Hepatocyte (in vitro differentiated cells): Measurements from ENCODE around the gene KNCN. TPM values are rescaled to one million over a fixed set of nuclear protein-coding genes. Genes with fewer than 3 reads are reported as not detected.

Experiments used
- DNase-seq: peaks from one replicate; pipeline ENCODE4 v3.0.0-alpha.2; 2016; ENCODE audit warnings: low spot score
- H2AFZ ChIP-seq: fragments of 200-600 bp; sonication (generic); 2 replicates; pipeline ENCODE4 v1.6.0; 2016; ENCODE audit warnings: antibody characterized with exemption, mild to moderate bottlenecking
- H3K27ac ChIP-seq: fragments of 200-600 bp; sonication (generic); 2 replicates; pipeline ENCODE4 v1.5.1; 2016; ENCODE audit warnings: mild to moderate bottlenecking
- H3K27me3 ChIP-seq: fragments of 200-600 bp; sonication (generic); 2 replicates; pipeline ENCODE4 v1.6.1; 2016
- H3K36me3 ChIP-seq: fragments of 200-600 bp; sonication (generic); replicated peaks from 2 replicates; pipeline ENCODE4 v1.5.1; 2016; ENCODE audit warnings: low read depth; ENCODE audit not compliant: insufficient read depth
- H3K4me1 ChIP-seq: fragments of 200-600 bp; sonication (generic); 2 replicates; pipeline ENCODE4 v1.5.1; 2016; ENCODE audit warnings: mild to moderate bottlenecking, moderate library complexity; ENCODE audit not compliant: insufficient read depth
- H3K4me2 ChIP-seq: fragments of 200-600 bp; sonication (generic); 2 replicates; pipeline ENCODE4 v1.6.0; 2016
- H3K4me3 ChIP-seq: fragments of 200-600 bp; sonication (generic); 2 replicates; pipeline ENCODE4 v1.5.1; 2016; ENCODE audit warnings: mild to moderate bottlenecking
- H3K79me2 ChIP-seq: fragments of 200-600 bp; sonication (generic); 2 replicates; pipeline ENCODE4 v1.6.0; 2017; ENCODE audit warnings: mild to moderate bottlenecking
- H3K9me2 ChIP-seq: fragments of 200-600 bp; sonication (generic); replicated peaks from 2 replicates; pipeline ENCODE4 v1.6.0; 2017; ENCODE audit warnings: mild to moderate bottlenecking; ENCODE audit not compliant: insufficient read depth
- H3K9me3 ChIP-seq: fragments of 200-600 bp; sonication (generic); 2 replicates; pipeline ENCODE4 v1.5.1; 2016; ENCODE audit warnings: low read depth, mild to moderate bottlenecking
- H4K20me1 ChIP-seq: fragments of 200-600 bp; sonication (generic); 2 replicates; pipeline ENCODE4 v1.6.0; 2016; ENCODE audit warnings: mild to moderate bottlenecking; ENCODE audit not compliant: insufficient read depth, poor library complexity, severe bottlenecking
- CTCF ChIP-seq: fragments of 200-600 bp; sonication (generic); IDR thresholded peaks from 2 replicates; pipeline ENCODE4 v1.5.1; 2016; ENCODE audit warnings: antibody characterized with exemption, mild to moderate bottlenecking; ENCODE audit not compliant: poor library complexity
- EZH2 ChIP-seq: fragments of 200-600 bp; sonication (generic); IDR thresholded peaks from 2 replicates; pipeline ENCODE4 v1.6.1; 2016; ENCODE audit warnings: antibody characterized with exemption, mild to moderate bottlenecking, borderline replicate concordance
- EZH2phosphoT487 ChIP-seq: fragments of 200-600 bp; sonication (generic); IDR thresholded peaks from one replicate; pipeline ENCODE4 v1.6.1; 2018; ENCODE audit warnings: antibody characterized with exemption, mild to moderate bottlenecking, low read depth, moderate library complexity; ENCODE audit not compliant: unreplicated experiment, severe bottlenecking
- WGBS: methylation state at CpG from one replicate; pipeline ENCODE4 v1.1.6; 2016; ENCODE audit warnings: low lambda C conversion rate; ENCODE audit errors: missing lambda C conversion rate; 5-methylcytosine and 5-hydroxymethylcytosine counted together
- polyA plus RNA-seq: library from polyadenylated mRNA; unstranded; fragments of >200 nt; fragmentation: Nextera tagmentation; extraction: Ambion mirVana; gene quantifications from 2 replicates; pipeline ENCODE4 v1.2.1, GENCODE V29; 2016
- total RNA-seq: library from RNA; depleted of rRNA; stranded (reverse); fragments of >200 nt; gene quantifications from 2 replicates; pipeline ENCODE4 v1.2.3, GENCODE V29; 2014

Gene KNCN
- total and polyA plus RNA-seq, 2 experiments from 2014 or later, result not detected

GRCh38 chr1:46522184-46522968 is 29.1 kb downstream of the KNCN start:
- H3K4me3 ChIP-seq, result no peak overlapping the region
- no peak overlapping the region for H2AFZ ChIP-seq
- peaks cover 20% of the 10 kb centered on the region for H3K4me1 ChIP-seq
- no peaks in the 10 kb centered on the region for H3K9me2 ChIP-seq
- H3K9me3 ChIP-seq, result no peaks in the 10 kb centered on the region
- no peak for TF ChIP-seq EZH2phosphoT487
- no peak for TF ChIP-seq EZH2
- TF ChIP-seq CTCF, result no peak
- DNase-seq, result peak; percentile 49
- no peaks in the 10 kb centered on the region for H3K36me3 ChIP-seq
- no peak overlapping the region for H3K27ac ChIP-seq
- no peak overlapping the region for H3K4me2 ChIP-seq
- 50% methylated on average over 12 of the region's 16 CpGs for WGBS
- no peaks in the 10 kb centered on the region for H3K79me2 ChIP-seq
- H4K20me1 ChIP-seq, result no peaks in the 10 kb centered on the region
- peaks cover 36% of the 10 kb centered on the region for H3K27me3 ChIP-seq

GRCh38 chr1:46521414-46521813 is 30.0 kb downstream of the KNCN start:
- TF ChIP-seq EZH2phosphoT487, result no peak
- TF ChIP-seq EZH2, result no peak
- no peak for TF ChIP-seq CTCF
- H3K9me2 ChIP-seq, result no peaks in the 10 kb centered on the region
- H3K27ac ChIP-seq, result no peak overlapping the region
- no peaks in the 10 kb centered on the region for H3K79me2 ChIP-seq
- no peaks in the 10 kb centered on the region for H3K36me3 ChIP-seq
- no peaks in the 10 kb centered on the region for H4K20me1 ChIP-seq
- no peak for DNase-seq
- no peak overlapping the region for H3K4me2 ChIP-seq
- no peak overlapping the region for H2AFZ ChIP-seq
- H3K4me1 ChIP-seq, result peaks cover 20% of the 10 kb centered on the region
- no peak overlapping the region for H3K4me3 ChIP-seq
- WGBS, result 75% methylated on average over 2 of the region's 2 CpGs
- peaks cover 26% of the 10 kb centered on the region for H3K27me3 ChIP-seq
- H3K9me3 ChIP-seq, result no peaks in the 10 kb centered on the region

- Histone ChIP-seq H3K9me2 (no peaks in the 10 kb centered on the region), H2AFZ (no peak overlapping the region), H3K4me1 (peaks cover 20% of the 10 kb centered on the region), H3K4me3 (no peak overlapping the region), H3K27me3 (peaks cover 15% of the 10 kb centered on the region), H3K4me2 (peak overlapping the region; percentile 46), H3K27ac (no peak overlapping the region), H3K9me3 (no peaks in the 10 kb centered on the region), H4K20me1 (no peaks in the 10 kb centered on the region), H3K36me3 (no peaks in the 10 kb centered on the region), H3K79me2 (no peaks in the 10 kb centered on the region)
- TF ChIP-seq EZH2 (no peak), EZH2phosphoT487 (no peak), CTCF (no peak)
- peak; percentile 74 for DNase-seq
- WGBS, result 25% methylated on average over 15 of the region's 15 CpGs
Measured at GRCh38 chr1:46520063-46520911, 31.2 kb downstream of the KNCN start.
